Kasumi-1 (cell line): ENCODE measurements around the gene NLRP6.
A peak's percentile ranks its signal among the peaks of the same experiment; 100 is the strongest.
"Not testable (repeated sequence)": the region's sequence is repeated elsewhere in the genome, so short reads cannot be mapped to it uniquely, and the experiment has no call there.

Experiments used
- DNase-seq, 2 experiments: peaks; one replicate each; lab custom pipeline; 2025; lab: John Stamatoyannopoulos, UW

NLRP6 gene

GRCh38 chr11:278001-278951, at the start of gene NLRP6:
TSS of gene NLRP6 (plus strand) at chr11:278407. CDS start at chr11:278570, 163 bp downstream.
- no peak for DNase-seq

- DNase-seq, result no peak
These were observed 47.8 kb upstream of the NLRP6 start for GRCh38 chr11:230431-230830.

- no peak for DNase-seq
These were observed 45.2 kb upstream of the NLRP6 start for GRCh38 chr11:232783-233565.

GRCh38 chr11:235180-235579, 43.0 kb upstream of the NLRP6 start:
- no peak for DNase-seq

- peak in 1 of 2 experiments; percentile 57 for DNase-seq
These were observed 42.6 kb upstream of the NLRP6 start for GRCh38 chr11:235609-235996.

GRCh38 chr11:235997-236773, 42.0 kb upstream of the NLRP6 start, which contains the start of gene SIRT3:
TSS of gene SIRT3 (minus strand) at chr11:236342. CDS start at chr11:236328, 14 bp downstream.
- DNase-seq, result peak; percentile 96 to 98

GRCh38 chr11:236774-237767, 41.1 kb upstream of the NLRP6 start, which contains the start of gene PSMD13:
TSS of gene PSMD13 (plus strand) at chr11:236976. CDS start at chr11:237050, 74 bp downstream.
- DNase-seq, result peak; percentile 85 to 89

- DNase-seq, result not testable (repeated sequence)
These were observed 39.9 kb upstream of the NLRP6 start for GRCh38 chr11:238346-238745.

- DNase-seq, result no peak
These were observed 37.9 kb upstream of the NLRP6 start for GRCh38 chr11:240315-240714.

GRCh38 chr11:241634-242033, 36.6 kb upstream of the NLRP6 start:
- no peak for DNase-seq

GRCh38 chr11:244376-244775, 33.8 kb upstream of the NLRP6 start:
- DNase-seq, result no peak

- no peak for DNase-seq
These were observed 29.1 kb upstream of the NLRP6 start for GRCh38 chr11:249062-249461.

GRCh38 chr11:250274-250673, 27.9 kb upstream of the NLRP6 start:
- DNase-seq, result no peak

- DNase-seq, result peak; percentile 86 to 88
These were observed 27.4 kb upstream of the NLRP6 start for GRCh38 chr11:250740-251299.

GRCh38 chr11:251550-251949, 26.7 kb upstream of the NLRP6 start:
- DNase-seq, result no peak

- DNase-seq, result no peak
These were observed 25.5 kb upstream of the NLRP6 start for GRCh38 chr11:252666-253065.

- no peak for DNase-seq
These were observed 24.9 kb upstream of the NLRP6 start for GRCh38 chr11:253160-253885.

GRCh38 chr11:253886-254270, 24.3 kb upstream of the NLRP6 start:
- no peak for DNase-seq

- no peak for DNase-seq
These were observed 23.0 kb upstream of the NLRP6 start for GRCh38 chr11:255176-255575.

GRCh38 chr11:255816-256215, 22.4 kb upstream of the NLRP6 start:
- DNase-seq, result no peak
